ENCODE measurements around the gene CDK5R2.

CDK5R2 gene

GRCh38 chr2:218990612-218991011 lies 31.1 kb downstream of the CDK5R2 start:
- Histone ChIP-seq H3K9me3 (ENCODE audit: control insufficient read depth, low read length) (no peaks in the 10 kb centered on the region), H3K4me2 (ENCODE audit: low read length, poor library complexity, severe bottlenecking) (no peak overlapping the region), H2AK5ac (ENCODE audit: low read length, severe bottlenecking) (no peak overlapping the region), H2AFZ (ENCODE audit: low read depth, low read length) (no peak overlapping the region), H2BK12ac (ENCODE audit: low read length in 2 of 2) (no peak overlapping the region), H3K4me3 (ENCODE audit: insufficient read depth in 1 of 2, low read depth in 1 of 2, low read length in 2 of 2) (no peak overlapping the region), H3K27me3 (ENCODE audit: control insufficient read depth in 1 of 2, insufficient read depth in 1 of 2, low read length in 2 of 2) (peaks cover 98 to 100% of the 10 kb centered on the region in 2 experiments), H3K18ac (ENCODE audit: low read depth in 1 of 2, low read length in 2 of 2) (no peak overlapping the region), H3K14ac (ENCODE audit: low read length in 2 of 2) (no peak overlapping the region), H4K8ac (ENCODE audit: low read length) (no peak overlapping the region), H3K36me3 (ENCODE audit: control insufficient read depth in 1 of 2, insufficient read depth in 2 of 2, low read depth in 1 of 2, low read length in 2 of 2) (no peaks in the 10 kb centered on the region), H2BK120ac (ENCODE audit: low read depth, low read length) (no peak overlapping the region), H4K91ac (ENCODE audit: low read length) (no peak overlapping the region), H3K23ac (ENCODE audit: low read length in 2 of 2) (no peak overlapping the region), H3K4ac (ENCODE audit: low read depth in 1 of 2, low read length in 2 of 2) (no peak overlapping the region), H3K79me1 (replicated peaks; ENCODE audit: low read length, poor library complexity, severe bottlenecking) (no peaks in the 10 kb centered on the region), H2BK5ac (ENCODE audit: low read depth, low read length, poor library complexity, severe bottlenecking) (no peak overlapping the region), H3K9ac (ENCODE audit: low read length) (no peak overlapping the region), H2BK15ac (ENCODE audit: low read depth, poor library complexity, severe bottlenecking) (no peak overlapping the region), H3K4me1 (ENCODE audit: control insufficient read depth, insufficient read depth, low read depth, low read length) (peaks cover 16% of the 10 kb centered on the region), H3K27ac (ENCODE audit: low read length, poor library complexity, severe bottlenecking) (no peak overlapping the region)
- DNase-seq, result no peak
- 51% methylated on average over 6 of the region's 6 CpGs for WGBS

GRCh38 chr2:218991674-218992168 lies 32.3 kb downstream of the CDK5R2 start:
- 12% methylated on average over 12 of the region's 13 CpGs for WGBS
- no peak overlapping the region for H2BK15ac ChIP-seq (ENCODE audit: low read depth, poor library complexity, severe bottlenecking)
- peaks cover 21% of the 10 kb centered on the region for H3K4me1 ChIP-seq (ENCODE audit: control insufficient read depth, insufficient read depth, low read depth, low read length)
- peaks cover 96 to 100% of the 10 kb centered on the region in 2 experiments for H3K27me3 ChIP-seq (ENCODE audit: control insufficient read depth in 1 of 2, insufficient read depth in 1 of 2, low read length in 2 of 2)
- no peak overlapping the region for H4K8ac ChIP-seq (ENCODE audit: low read length)
- no peak overlapping the region for H2BK120ac ChIP-seq (ENCODE audit: low read depth, low read length)
- H2AK5ac ChIP-seq (ENCODE audit: low read length, severe bottlenecking), result no peak overlapping the region
- no peaks in the 10 kb centered on the region for H3K9me3 ChIP-seq (ENCODE audit: control insufficient read depth, low read length)
- no peak overlapping the region for H3K4ac ChIP-seq (ENCODE audit: low read depth in 1 of 2, low read length in 2 of 2)
- no peak overlapping the region for H3K23ac ChIP-seq (ENCODE audit: low read length in 2 of 2)
- H3K14ac ChIP-seq (ENCODE audit: low read length in 2 of 2), result no peak overlapping the region
- no peak overlapping the region for H2BK12ac ChIP-seq (ENCODE audit: low read length in 2 of 2)
- no peak overlapping the region for H3K18ac ChIP-seq (ENCODE audit: low read depth in 1 of 2, low read length in 2 of 2)
- H3K4me3 ChIP-seq (ENCODE audit: insufficient read depth in 1 of 2, low read depth in 1 of 2, low read length in 2 of 2), result no peak overlapping the region
- no peaks in the 10 kb centered on the region for H3K36me3 ChIP-seq (ENCODE audit: control insufficient read depth in 1 of 2, insufficient read depth in 2 of 2, low read depth in 1 of 2, low read length in 2 of 2)
- DNase-seq, result peak; percentile 36
- no peak overlapping the region for H2BK5ac ChIP-seq (ENCODE audit: low read depth, low read length, poor library complexity, severe bottlenecking)
- H2AFZ ChIP-seq (ENCODE audit: low read depth, low read length), result no peak overlapping the region
- H3K27ac ChIP-seq (ENCODE audit: low read length, poor library complexity, severe bottlenecking), result no peak overlapping the region
- H3K4me2 ChIP-seq (ENCODE audit: low read length, poor library complexity, severe bottlenecking), result no peak overlapping the region
- H4K91ac ChIP-seq (ENCODE audit: low read length), result no peak overlapping the region
- no peaks in the 10 kb centered on the region for H3K79me1 ChIP-seq (replicated peaks; ENCODE audit: low read length, poor library complexity, severe bottlenecking)
- no peak overlapping the region for H3K9ac ChIP-seq (ENCODE audit: low read length)

GRCh38 chr2:218992196-218992595 lies 32.7 kb downstream of the CDK5R2 start:
- Histone ChIP-seq H2AFZ (ENCODE audit: low read depth, low read length) (no peak overlapping the region), H3K18ac (ENCODE audit: low read depth in 1 of 2, low read length in 2 of 2) (no peak overlapping the region), H3K23ac (ENCODE audit: low read length in 2 of 2) (no peak overlapping the region), H3K27ac (ENCODE audit: low read length, poor library complexity, severe bottlenecking) (no peak overlapping the region), H3K9me3 (ENCODE audit: control insufficient read depth, low read length) (no peaks in the 10 kb centered on the region), H2BK5ac (ENCODE audit: low read depth, low read length, poor library complexity, severe bottlenecking) (no peak overlapping the region), H3K4ac (ENCODE audit: low read depth in 1 of 2, low read length in 2 of 2) (no peak overlapping the region), H2BK15ac (ENCODE audit: low read depth, poor library complexity, severe bottlenecking) (no peak overlapping the region), H3K9ac (ENCODE audit: low read length) (no peak overlapping the region), H3K4me3 (ENCODE audit: insufficient read depth in 1 of 2, low read depth in 1 of 2, low read length in 2 of 2) (no peak overlapping the region), H4K8ac (ENCODE audit: low read length) (no peak overlapping the region), H3K79me1 (replicated peaks; ENCODE audit: low read length, poor library complexity, severe bottlenecking) (no peaks in the 10 kb centered on the region), H3K27me3 (ENCODE audit: control insufficient read depth in 1 of 2, insufficient read depth in 1 of 2, low read length in 2 of 2) (peaks cover 95 to 100% of the 10 kb centered on the region in 2 experiments), H3K4me1 (ENCODE audit: control insufficient read depth, insufficient read depth, low read depth, low read length) (peaks cover 21% of the 10 kb centered on the region), H2AK5ac (ENCODE audit: low read length, severe bottlenecking) (no peak overlapping the region), H2BK12ac (ENCODE audit: low read length in 2 of 2) (no peak overlapping the region), H4K91ac (ENCODE audit: low read length) (no peak overlapping the region), H3K36me3 (ENCODE audit: control insufficient read depth in 1 of 2, insufficient read depth in 2 of 2, low read depth in 1 of 2, low read length in 2 of 2) (no peaks in the 10 kb centered on the region), H3K14ac (ENCODE audit: low read length in 2 of 2) (no peak overlapping the region), H2BK120ac (ENCODE audit: low read depth, low read length) (no peak overlapping the region), H3K4me2 (ENCODE audit: low read length, poor library complexity, severe bottlenecking) (no peak overlapping the region)
- WGBS, result 23% methylated on average over 7 of the region's 7 CpGs
- DNase-seq, result no peak

GRCh38 chr2:218992703-218993344 lies 33.4 kb downstream of the CDK5R2 start:
- WGBS, result 9% methylated on average over 37 of the region's 44 CpGs
- H3K36me3 ChIP-seq (ENCODE audit: control insufficient read depth in 1 of 2, insufficient read depth in 2 of 2, low read depth in 1 of 2, low read length in 2 of 2), result no peaks in the 10 kb centered on the region
- H3K23ac ChIP-seq (ENCODE audit: low read length in 2 of 2), result peak overlapping the region in 1 of 2 experiments; percentile 6
- H3K9ac ChIP-seq (ENCODE audit: low read length), result no peak overlapping the region
- no peak overlapping the region for H2BK5ac ChIP-seq (ENCODE audit: low read depth, low read length, poor library complexity, severe bottlenecking)
- H4K91ac ChIP-seq (ENCODE audit: low read length), result no peak overlapping the region
- peaks cover 95 to 100% of the 10 kb centered on the region in 2 experiments for H3K27me3 ChIP-seq (ENCODE audit: control insufficient read depth in 1 of 2, insufficient read depth in 1 of 2, low read length in 2 of 2)
- H3K18ac ChIP-seq (ENCODE audit: low read depth in 1 of 2, low read length in 2 of 2), result no peak overlapping the region
- H3K4me1 ChIP-seq (ENCODE audit: control insufficient read depth, insufficient read depth, low read depth, low read length), result peaks cover 21% of the 10 kb centered on the region
- H3K27ac ChIP-seq (ENCODE audit: low read length, poor library complexity, severe bottlenecking), result no peak overlapping the region
- no peak overlapping the region for H2BK15ac ChIP-seq (ENCODE audit: low read depth, poor library complexity, severe bottlenecking)
- DNase-seq, result no peak
- H3K4ac ChIP-seq (ENCODE audit: low read depth in 1 of 2, low read length in 2 of 2), result no peak overlapping the region
- peak overlapping the region; percentile 20 for H3K4me2 ChIP-seq (ENCODE audit: low read length, poor library complexity, severe bottlenecking)
- peak overlapping the region in 1 of 2 experiments; percentile 72 for H3K4me3 ChIP-seq (ENCODE audit: insufficient read depth in 1 of 2, low read depth in 1 of 2, low read length in 2 of 2)
- H2BK12ac ChIP-seq (ENCODE audit: low read length in 2 of 2), result no peak overlapping the region
- H3K79me1 ChIP-seq (replicated peaks; ENCODE audit: low read length, poor library complexity, severe bottlenecking), result no peaks in the 10 kb centered on the region
- no peak overlapping the region for H2AFZ ChIP-seq (ENCODE audit: low read depth, low read length)
- H3K9me3 ChIP-seq (ENCODE audit: control insufficient read depth, low read length), result no peaks in the 10 kb centered on the region
- H4K8ac ChIP-seq (ENCODE audit: low read length), result no peak overlapping the region
- H3K14ac ChIP-seq (ENCODE audit: low read length in 2 of 2), result no peak overlapping the region
- H2AK5ac ChIP-seq (ENCODE audit: low read length, severe bottlenecking), result no peak overlapping the region
- no peak overlapping the region for H2BK120ac ChIP-seq (ENCODE audit: low read depth, low read length)

Measured in mesenchymal stem cell (in vitro differentiated cells and primary cell).